ENCODE results near the gene CKAP5.

The CKAP5 gene

GRCh38 chr11:46766656-46767055 lies 79.4 kb downstream of the CKAP5 start:
- DNase-seq (ENCODE audit: low spot score) = no peak

GRCh38 chr11:46762248-46762647 lies 83.8 kb downstream of the CKAP5 start:
- DNase-seq (ENCODE audit: low spot score) = no peak

GRCh38 chr11:46761807-46762206 lies 84.3 kb downstream of the CKAP5 start:
- no peak for DNase-seq (ENCODE audit: low spot score)

- no peak for DNase-seq (ENCODE audit: low spot score)
These were observed 85.5 kb downstream of the CKAP5 start for GRCh38 chr11:46760429-46761128.

GRCh38 chr11:46759196-46759595 lies 86.9 kb downstream of the CKAP5 start:
- DNase-seq (ENCODE audit: low spot score) = no peak

GRCh38 chr11:46755962-46756361 lies 90.1 kb downstream of the CKAP5 start:
- DNase-seq (ENCODE audit: low spot score) = no peak

GRCh38 chr11:46747150-46747549 lies 98.9 kb downstream of the CKAP5 start:
- no peak for DNase-seq (ENCODE audit: low spot score)

GRCh38 chr11:46745995-46746394 lies 100.1 kb downstream of the CKAP5 start:
- no peak for DNase-seq (ENCODE audit: low spot score)

- DNase-seq (ENCODE audit: low spot score) = no peak
These were observed 100.8 kb downstream of the CKAP5 start for GRCh38 chr11:46745328-46745727.

- DNase-seq (ENCODE audit: low spot score) = no peak
These were observed 102.3 kb downstream of the CKAP5 start for GRCh38 chr11:46743693-46744339.

- no peak for DNase-seq (ENCODE audit: low spot score)
These were observed 103.0 kb downstream of the CKAP5 start for GRCh38 chr11:46743043-46743442.

GRCh38 chr11:46741600-46742484 lies 104.2 kb downstream of the CKAP5 start:
- no peak for DNase-seq (ENCODE audit: low spot score)

- DNase-seq (ENCODE audit: low spot score) = no peak
These were observed 107.2 kb downstream of the CKAP5 start for GRCh38 chr11:46738887-46739286.

- no peak for DNase-seq (ENCODE audit: low spot score)
These were observed 108.4 kb downstream of the CKAP5 start for GRCh38 chr11:46737699-46738098.

- peak; percentile 30 for DNase-seq (ENCODE audit: low spot score)
These were observed 109.5 kb downstream of the CKAP5 start for GRCh38 chr11:46736615-46737014.

- DNase-seq (ENCODE audit: low spot score) = no peak
These were observed 109.9 kb downstream of the CKAP5 start for GRCh38 chr11:46736146-46736545.

GRCh38 chr11:46733234-46733633 lies 112.8 kb downstream of the CKAP5 start:
- DNase-seq (ENCODE audit: low spot score) = no peak

- DNase-seq (ENCODE audit: low spot score) = no peak
These were observed 114.5 kb downstream of the CKAP5 start for GRCh38 chr11:46731545-46731944.

GRCh38 chr11:46729110-46730027 lies 116.7 kb downstream of the CKAP5 start:
- DNase-seq (ENCODE audit: low spot score) = no peak

GRCh38 chr11:46728659-46729040 lies 117.4 kb downstream of the CKAP5 start:
- no peak for DNase-seq (ENCODE audit: low spot score)

- DNase-seq (ENCODE audit: low spot score) = no peak
These were observed 118.0 kb downstream of the CKAP5 start for GRCh38 chr11:46727952-46728658.

All from AG08395 (cell line).